HG03457 (cell line): ENCODE measurements around the gene ATP2A1.
A peak's percentile ranks its signal among the peaks of the same experiment; 100 is the strongest.
"Not testable (repeated sequence)": the region's sequence is repeated elsewhere in the genome, so short reads cannot be mapped to it uniquely, and the experiment has no call there.

Experiments
- ATAC-seq: cut with Tn5 transposase; IDR thresholded peaks from one replicate; pipeline ENCODE4 v1.9.1; 2021; ENCODE audit warnings: moderate number of reproducible peaks; ENCODE audit not compliant: unreplicated experiment

Gene ATP2A1

GRCh38 chr16:28932339-28933141, 54.3 kb downstream of the ATP2A1 start:
- ATAC-seq: no peak

- ATAC-seq: no peak
Measured at GRCh38 chr16:28933171-28933570, 54.9 kb downstream of the ATP2A1 start.

DNA sequence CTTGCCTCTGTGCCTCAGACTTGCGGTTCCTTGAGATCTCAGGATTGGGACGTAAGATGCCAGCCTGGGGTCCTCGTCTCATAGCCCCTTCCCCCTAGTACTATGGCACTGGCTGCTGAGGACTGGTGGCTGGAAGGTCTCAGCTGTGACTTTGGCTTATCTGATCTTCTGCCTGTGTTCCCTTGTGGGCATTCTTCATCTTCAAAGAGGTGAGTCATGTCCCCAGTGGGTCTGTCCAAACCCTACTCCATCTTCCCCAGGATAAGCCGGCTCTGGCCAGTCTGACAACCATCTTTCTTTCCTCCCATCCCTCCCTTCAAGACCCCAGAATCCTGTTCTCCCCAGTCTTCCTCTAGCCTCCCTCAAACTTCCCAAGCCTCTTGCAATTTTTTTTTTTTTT, 57.1 kb downstream of the ATP2A1 start:
- ATAC-seq: no peak

- ATAC-seq: no peak
Measured at GRCh38 chr16:28935924-28936783, 57.9 kb downstream of the ATP2A1 start.

GRCh38 chr16:28936784-28937155, 58.5 kb downstream of the ATP2A1 start:
- ATAC-seq: no peak

- ATAC-seq: no peak
Measured at GRCh38 chr16:28937222-28937876, 59.1 kb downstream of the ATP2A1 start.

DNA sequence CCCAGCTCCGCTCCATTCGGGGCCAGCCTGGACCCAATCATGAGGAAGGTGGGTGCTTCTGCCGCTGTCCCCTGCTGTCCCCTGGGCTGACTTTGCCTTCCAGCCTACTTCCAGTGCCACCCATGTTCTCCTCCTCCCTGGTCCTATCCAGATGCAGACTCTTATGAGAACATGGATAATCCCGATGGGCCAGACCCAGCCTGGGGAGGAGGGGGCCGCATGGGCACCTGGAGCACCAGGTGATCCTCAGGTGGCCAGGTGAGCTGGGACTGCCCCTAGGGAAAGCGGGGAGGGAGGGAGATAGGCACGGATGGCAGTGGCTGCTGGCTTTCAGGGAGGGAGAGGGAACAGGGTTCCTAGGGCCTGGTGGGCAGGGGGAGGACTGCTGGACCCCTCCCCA, 60.4 kb downstream of the ATP2A1 start:
- no peak for ATAC-seq

- ATAC-seq: not testable (repeated sequence)
Measured at GRCh38 chr16:28939825-28940224, 61.5 kb downstream of the ATP2A1 start.

DNA sequence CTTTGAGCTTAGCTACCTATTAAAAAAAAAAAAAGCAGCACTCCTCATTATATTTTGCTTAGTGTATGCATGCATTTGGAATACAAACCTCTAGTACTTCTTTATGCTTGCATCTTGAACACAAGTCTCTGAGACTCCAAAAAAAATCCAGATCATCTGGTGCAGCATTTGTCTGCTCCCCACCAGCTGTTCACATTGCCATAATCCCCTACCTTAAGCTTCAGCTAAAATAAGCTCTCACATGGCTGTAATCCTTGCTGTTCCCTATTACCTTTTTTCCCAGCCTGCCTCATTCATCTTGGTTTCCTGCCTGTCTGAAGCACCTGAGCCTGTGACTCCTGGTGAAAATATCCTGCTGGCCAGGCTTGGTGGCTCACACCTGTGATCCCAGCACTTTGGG, 65.0 kb downstream of the ATP2A1 start:
- ATAC-seq: no peak

DNA sequence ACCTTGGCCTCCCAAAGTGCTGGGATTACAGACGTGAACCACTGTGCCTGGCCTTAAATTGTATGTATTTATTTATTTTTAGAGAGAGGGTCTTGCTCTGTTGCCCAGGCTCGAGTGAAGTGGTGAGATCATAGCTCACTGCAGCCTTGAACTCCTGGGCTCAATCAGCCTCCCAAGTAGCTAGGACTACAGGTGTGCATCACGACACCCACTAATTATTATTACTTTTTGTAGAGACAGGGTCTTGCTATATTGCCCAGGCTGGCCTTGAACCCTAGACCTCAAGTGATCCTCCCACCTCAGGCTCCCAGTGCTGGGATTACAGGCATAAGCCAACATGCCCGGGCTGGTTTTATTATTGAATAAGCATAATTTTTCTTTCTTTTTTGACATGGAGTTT, 68.4 kb downstream of the ATP2A1 start:
- no peak for ATAC-seq

- ATAC-seq: peak; percentile 72
Measured at GRCh38 chr16:28950648-28951409, 72.5 kb downstream of the ATP2A1 start, which contains the start of gene NFATC2IP. TSS of gene NFATC2IP (plus strand) at chr16:28950937. CDS start at chr16:28951012, 75 bp downstream.

DNA sequence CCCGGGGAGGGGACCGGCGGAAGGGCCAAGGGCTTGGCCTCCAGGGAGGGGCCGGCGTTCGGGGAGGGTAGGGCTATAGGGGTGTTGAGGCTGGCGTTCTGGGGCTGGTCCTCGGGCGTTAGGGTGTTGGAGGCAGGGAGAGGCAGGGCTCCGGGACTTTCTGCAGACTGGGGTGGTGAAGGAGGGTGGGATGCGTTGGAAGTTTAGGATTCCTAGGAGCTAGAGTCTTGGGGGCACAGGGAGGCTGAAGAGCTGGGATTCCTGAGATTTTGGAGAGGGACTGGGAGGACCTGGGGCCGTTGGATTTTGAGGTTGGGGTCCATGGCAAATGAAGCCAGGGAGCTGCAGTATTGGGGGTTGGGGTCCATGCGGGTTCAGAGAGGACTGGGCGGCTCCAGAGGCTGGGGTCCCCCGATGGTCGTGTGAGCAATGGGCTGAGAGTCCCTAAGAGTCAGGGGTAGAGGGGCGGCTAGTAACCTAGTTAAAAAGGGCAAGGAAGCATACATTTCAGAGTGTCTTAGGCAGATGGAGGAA, 73.2 kb downstream of the ATP2A1 start:
- peak; percentile 17 for ATAC-seq
